HG03521 (cell line): ENCODE measurements around the gene HES1.
"Not testable (repeated sequence)": the region's sequence is repeated elsewhere in the genome, so short reads cannot be mapped to it uniquely, and the experiment has no call there.

Experiments
- ATAC-seq: cut with Tn5 transposase; IDR thresholded peaks from one replicate; pipeline ENCODE4 v1.9.1; 2021; ENCODE audit warnings: mild to moderate bottlenecking, moderate library complexity; ENCODE audit not compliant: unreplicated experiment

HES1 gene

GRCh38 chr3:194135806-194136518, at the start of gene HES1:
Gene HES1, plus strand, starts transcription at chr3:194136148. Its CDS starts 233 bp downstream, at chr3:194136381.
- no peak for ATAC-seq

GRCh38 chr3:194086388-194087075, 49.4 kb upstream of the HES1 start:
- ATAC-seq, result no peak

DNA sequence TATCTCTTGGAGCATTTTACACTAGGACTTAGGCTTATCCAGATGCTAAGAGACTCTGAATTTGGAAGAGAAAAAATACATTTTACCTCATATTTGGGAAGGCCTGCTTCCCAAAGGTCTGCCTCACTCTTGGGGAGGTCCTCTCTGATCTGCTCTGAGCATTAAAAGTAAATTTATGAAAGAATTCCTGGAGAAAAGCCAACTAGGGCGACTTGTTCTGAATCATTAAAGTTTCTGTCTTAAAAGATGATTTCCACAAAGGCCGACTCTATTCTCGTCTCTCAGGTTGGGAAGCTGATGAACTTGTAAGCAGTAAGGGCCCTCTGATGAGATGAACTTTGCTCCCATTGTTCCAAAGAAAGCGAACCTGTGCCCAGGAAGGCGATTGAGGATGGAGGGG, 48.7 kb upstream of the HES1 start:
- ATAC-seq, result no peak

- no peak for ATAC-seq
These were observed 47.7 kb upstream of the HES1 start for GRCh38 chr3:194087995-194088855.

DNA sequence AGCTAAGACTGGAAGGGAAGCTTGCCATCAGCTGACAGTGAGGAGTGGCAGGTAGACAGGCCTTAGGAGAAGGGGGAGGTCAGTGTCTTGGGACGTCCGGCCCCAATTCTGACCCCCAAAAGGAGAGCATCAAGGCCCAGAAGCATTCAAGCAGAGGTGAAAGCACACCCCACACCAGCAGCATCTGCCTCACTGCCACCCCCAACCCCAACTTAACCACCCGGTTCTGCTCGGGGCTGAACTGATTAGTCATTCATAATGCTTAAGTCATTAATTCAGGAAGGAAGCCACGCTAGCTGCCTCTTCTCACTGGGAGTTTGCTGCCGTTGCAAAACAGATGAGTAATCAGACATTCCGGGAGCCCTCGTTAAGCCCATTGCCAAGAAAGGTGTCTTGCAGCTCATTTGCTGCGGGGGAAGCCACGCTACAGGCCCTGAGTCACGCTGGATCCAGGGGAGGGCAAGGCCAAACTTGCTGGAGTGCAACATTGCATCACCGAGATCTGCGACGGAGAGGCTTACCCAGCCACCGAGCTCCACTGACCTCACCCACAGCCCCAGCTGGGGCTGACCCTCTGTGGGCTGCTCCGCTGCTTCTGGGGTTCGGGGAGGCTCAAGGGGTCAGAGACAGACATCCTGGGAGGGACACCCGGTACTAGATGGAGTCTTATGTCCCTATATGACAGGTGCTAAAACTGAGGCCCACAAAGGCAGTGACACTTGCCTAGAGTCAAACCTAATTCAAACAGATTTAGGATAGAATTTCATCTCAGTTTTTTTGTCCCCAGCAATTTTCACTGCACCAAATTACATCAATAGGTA, 46.4 kb upstream of the HES1 start:
- ATAC-seq, result no peak

GRCh38 chr3:194090178-194090555, 45.8 kb upstream of the HES1 start:
- not testable (repeated sequence) for ATAC-seq

GRCh38 chr3:194090716-194091115, 45.2 kb upstream of the HES1 start:
- no peak for ATAC-seq

DNA sequence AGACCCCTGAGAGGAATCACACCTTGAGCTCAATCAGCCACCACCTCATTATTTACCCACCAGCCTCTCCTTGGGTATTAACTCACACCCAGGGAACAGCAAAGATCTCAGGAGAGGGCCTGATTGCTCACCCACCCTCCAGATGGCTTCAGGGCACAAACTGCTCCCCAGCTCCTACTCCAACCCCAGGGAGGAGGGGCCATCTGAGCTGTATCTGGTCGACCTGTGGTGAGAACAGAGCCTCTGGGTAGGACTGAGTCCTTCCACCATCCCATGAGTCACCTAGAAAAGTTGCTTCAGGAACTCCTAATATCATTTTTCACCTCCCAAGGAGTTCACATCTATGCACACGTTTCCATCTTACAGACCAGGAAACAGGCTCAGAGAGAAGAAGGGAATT, 44.8 kb upstream of the HES1 start:
- ATAC-seq, result no peak

- ATAC-seq, result not testable (repeated sequence)
These were observed 44.1 kb upstream of the HES1 start for GRCh38 chr3:194091897-194092296.

GRCh38 chr3:194092881-194093301, 43.1 kb upstream of the HES1 start:
- no peak for ATAC-seq

- no peak for ATAC-seq
These were observed 42.1 kb upstream of the HES1 start for GRCh38 chr3:194093842-194094241.

- ATAC-seq, result no peak
These were observed 40.5 kb upstream of the HES1 start for GRCh38 chr3:194095464-194095863.

DNA sequence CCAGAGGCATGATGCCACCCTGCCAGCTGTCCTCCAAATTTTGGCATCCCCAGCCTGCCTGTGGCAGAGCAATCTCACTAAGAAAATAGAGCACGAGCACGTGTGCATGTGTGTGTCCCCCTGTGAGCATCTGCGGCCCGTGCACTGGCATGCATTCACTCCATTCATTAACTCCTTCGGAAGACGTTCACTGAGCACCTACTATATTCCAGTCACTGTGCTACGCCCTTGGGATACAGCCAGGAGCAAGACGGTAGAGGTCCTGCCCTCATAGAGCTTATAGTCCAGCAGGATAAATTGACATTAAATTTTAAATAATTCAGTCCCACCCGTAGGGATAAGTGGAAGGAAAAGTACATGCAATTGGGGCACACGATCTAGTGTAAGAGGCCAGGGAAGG, 40.0 kb upstream of the HES1 start:
- no peak for ATAC-seq

DNA sequence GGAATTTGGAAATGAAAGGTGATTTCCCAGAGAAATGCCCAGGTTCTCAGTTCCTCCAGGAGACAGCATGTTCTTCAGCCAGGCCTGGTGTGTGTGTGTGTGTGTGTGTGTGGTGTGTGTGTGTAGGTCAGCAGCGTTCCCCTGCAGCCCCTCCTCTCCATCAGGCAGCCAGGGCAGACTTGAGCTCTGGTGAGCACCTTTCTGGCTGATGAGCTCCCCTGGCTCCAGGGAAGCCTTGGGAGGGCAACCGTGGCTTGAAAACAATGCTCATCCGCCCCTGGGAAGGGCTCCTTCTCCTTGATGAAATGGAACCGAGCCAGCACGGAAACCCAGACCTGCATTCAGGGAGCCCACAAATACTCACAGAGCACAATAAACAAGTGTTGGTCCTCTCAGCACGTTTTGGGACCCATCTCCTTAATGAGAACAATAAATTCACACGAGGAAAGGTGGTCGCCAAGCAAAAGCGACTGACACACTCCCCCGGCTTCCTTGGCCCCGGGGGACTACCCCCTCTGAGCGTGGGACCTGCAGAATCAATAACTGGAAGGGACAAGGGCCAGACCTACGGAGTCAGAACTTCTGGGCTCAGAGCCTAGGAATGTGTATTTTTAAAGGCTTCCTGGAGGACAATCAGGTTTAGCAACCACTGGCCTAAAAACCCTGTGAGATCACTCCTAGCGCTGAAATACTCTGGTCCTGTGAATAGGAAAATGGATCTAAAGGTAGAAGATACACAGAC, 38.6 kb upstream of the HES1 start:
- ATAC-seq, result no peak

DNA sequence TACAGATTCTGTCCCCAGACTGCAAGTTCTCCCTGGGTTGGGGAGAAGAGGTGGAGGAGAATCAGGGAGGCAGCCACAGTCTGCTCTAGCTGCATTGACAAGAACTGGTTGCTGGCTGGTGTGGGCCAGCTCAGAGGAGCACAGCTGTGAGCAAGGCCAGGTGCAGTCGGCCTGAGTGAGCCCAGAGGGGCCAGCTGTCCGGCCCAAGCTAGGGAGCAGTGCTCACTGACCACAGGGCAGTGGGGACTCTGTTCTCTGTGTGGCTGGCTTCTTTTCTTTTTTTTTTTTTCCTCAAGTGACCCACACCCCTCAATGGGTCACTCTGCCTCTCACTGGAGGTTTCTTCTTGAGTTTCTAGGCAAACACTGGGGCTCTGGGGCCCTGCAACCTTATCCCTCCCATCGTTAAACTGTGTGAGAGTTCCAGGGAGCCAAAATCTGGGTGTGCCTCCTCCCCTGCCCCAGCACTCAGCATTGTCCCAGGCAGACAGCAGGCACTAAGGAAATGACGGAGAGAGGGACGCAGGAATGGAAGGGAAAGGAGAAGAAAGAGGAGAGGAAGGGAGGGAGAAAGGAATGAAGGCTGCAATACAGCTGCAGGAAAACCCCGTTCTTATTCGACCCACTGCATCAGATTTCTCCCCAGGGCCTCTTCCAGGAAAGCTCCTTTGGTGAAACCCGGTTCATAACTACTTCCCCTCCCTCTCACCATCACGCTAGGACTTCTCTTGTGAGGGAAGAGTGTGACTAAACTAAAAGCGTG, 37.7 kb upstream of the HES1 start:
- no peak for ATAC-seq

GRCh38 chr3:194098843-194099183, 37.1 kb upstream of the HES1 start:
- no peak for ATAC-seq

DNA sequence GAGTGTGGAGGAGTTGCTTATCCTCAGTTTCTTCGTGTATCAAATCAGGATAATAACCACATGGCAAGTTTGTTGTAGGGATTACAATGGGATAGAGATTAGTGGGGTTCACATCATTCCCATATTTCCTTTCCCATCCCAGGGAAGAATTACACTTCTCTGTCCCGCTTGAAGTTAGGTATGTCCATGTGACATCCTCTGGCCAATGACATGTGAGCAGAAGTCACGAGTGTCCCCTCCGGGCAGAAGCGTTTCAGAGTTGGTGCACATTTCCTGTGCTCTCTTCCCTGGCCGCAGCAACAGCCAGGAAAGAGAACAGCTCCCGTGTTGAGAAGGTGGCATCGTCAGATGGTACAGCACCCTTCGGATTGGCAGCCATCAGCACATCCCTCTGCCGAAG, 36.7 kb upstream of the HES1 start:
- ATAC-seq, result no peak

DNA sequence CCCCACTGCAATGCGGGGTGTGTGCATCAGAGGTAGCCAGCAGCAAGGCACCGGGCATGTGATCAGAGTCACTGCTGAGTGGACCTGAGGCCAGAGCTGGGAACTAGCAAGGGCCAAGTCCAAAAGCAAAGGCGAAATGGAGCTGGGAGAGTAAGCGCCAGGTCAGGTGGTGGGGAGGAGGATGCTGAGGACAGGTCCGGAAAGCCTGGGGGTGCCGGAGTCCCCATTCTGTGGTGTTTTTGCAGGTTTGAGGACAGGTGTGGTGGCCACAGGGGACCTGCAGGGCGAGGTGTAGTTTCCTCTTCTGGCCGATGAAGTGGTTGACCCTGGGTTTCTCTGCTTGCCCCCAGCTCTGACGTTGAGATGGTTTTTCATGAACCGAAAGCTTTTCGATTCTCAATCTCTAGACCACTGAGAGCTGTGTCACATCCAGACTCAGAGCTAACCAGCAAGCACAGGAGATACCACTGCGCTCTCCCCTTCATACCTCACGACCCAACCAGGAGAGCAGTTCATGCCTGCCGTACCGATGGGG, 35.0 kb upstream of the HES1 start:
- ATAC-seq, result peak; percentile 89
